ENCODE results near the gene WWOX.

Gene WWOX

GRCh38 chr16:78640886-78641285 is 541.4 kb downstream of the WWOX start:
- DNase-seq, result no peak

- no peak for DNase-seq
Measured at GRCh38 chr16:78641433-78641832, 542.0 kb downstream of the WWOX start.

GRCh38 chr16:78642621-78643285 is 543.3 kb downstream of the WWOX start:
- DNase-seq, result no peak

- no peak for DNase-seq
Measured at GRCh38 chr16:78645657-78646056, 546.2 kb downstream of the WWOX start.

GRCh38 chr16:78647019-78647418 is 547.6 kb downstream of the WWOX start:
- DNase-seq, result no peak

GRCh38 chr16:78647491-78647890 is 548.0 kb downstream of the WWOX start:
- DNase-seq, result no peak

- DNase-seq, result no peak
Measured at GRCh38 chr16:78648517-78648916, 549.1 kb downstream of the WWOX start.

GRCh38 chr16:78650339-78651074 is 551.1 kb downstream of the WWOX start:
- no peak for DNase-seq

GRCh38 chr16:78654929-78655328 is 555.5 kb downstream of the WWOX start:
- no peak for DNase-seq

GRCh38 chr16:78655331-78656113 is 556.1 kb downstream of the WWOX start:
- DNase-seq, result no peak

GRCh38 chr16:78656887-78657286 is 557.4 kb downstream of the WWOX start:
- no peak for DNase-seq

- no peak for DNase-seq
Measured at GRCh38 chr16:78659216-78659615, 559.8 kb downstream of the WWOX start.

- no peak for DNase-seq
Measured at GRCh38 chr16:78659668-78660217, 560.3 kb downstream of the WWOX start.

- no peak for DNase-seq
Measured at GRCh38 chr16:78660795-78661194, 561.3 kb downstream of the WWOX start.

GRCh38 chr16:78663690-78664089 is 564.2 kb downstream of the WWOX start:
- DNase-seq, result no peak

GRCh38 chr16:78664811-78665772 is 565.6 kb downstream of the WWOX start:
- no peak for DNase-seq

GRCh38 chr16:78666318-78666717 is 566.9 kb downstream of the WWOX start:
- DNase-seq, result no peak

GRCh38 chr16:78667675-78668074 is 568.2 kb downstream of the WWOX start:
- no peak for DNase-seq

- no peak for DNase-seq
Measured at GRCh38 chr16:78668393-78668792, 568.9 kb downstream of the WWOX start.

- no peak for DNase-seq
Measured at GRCh38 chr16:78669994-78670393, 570.5 kb downstream of the WWOX start.

- no peak for DNase-seq
Measured at GRCh38 chr16:78672779-78673556, 573.5 kb downstream of the WWOX start.

- DNase-seq, result no peak
Measured at GRCh38 chr16:78673884-78674283, 574.4 kb downstream of the WWOX start.

All from DMS79 (cell line).